ENCODE results near the gene PDGFC.

DNA sequence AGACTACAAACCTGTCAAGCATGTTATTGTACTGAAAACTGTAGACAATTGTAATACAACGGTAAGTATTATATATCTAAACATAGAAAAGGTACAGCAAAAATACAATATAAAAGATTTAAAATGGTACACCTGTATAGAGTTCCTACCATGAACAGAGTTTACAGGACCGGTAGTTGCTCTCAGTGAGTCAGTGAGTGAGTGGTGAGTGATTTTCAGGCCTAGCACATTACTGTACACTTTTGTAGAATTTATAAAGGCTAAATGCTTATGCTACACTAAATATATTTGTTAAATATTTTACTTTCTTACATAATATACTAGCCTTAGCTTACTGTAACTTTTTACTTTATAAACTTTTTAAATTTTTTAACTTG lies 37.4 kb downstream of the PDGFC start:
- TF ChIP-seq TBX3 (IDR thresholded peaks at IDR 0.05; ENCODE audit: borderline replicate concordance) (no peak), U2AF1 (optimal IDR thresholded peaks at IDR 0.05; ENCODE audit: low read depth, low read length) (no peak), KLF16 (CRISPR knock-in tag; IDR thresholded peaks at IDR 0.05) (no peak), ETV6 (CRISPR knock-in tag; conservative IDR thresholded peaks at IDR 0.05) (no peak), ZNF329 (CRISPR knock-in tag; IDR thresholded peaks at IDR 0.05; ENCODE audit: low read depth) (no peak), GLI4 (CRISPR knock-in tag; IDR thresholded peaks at IDR 0.05; ENCODE audit: borderline replicate concordance) (no peak), ZZZ3 (CRISPR knock-in tag; IDR thresholded peaks at IDR 0.05; ENCODE audit: borderline replicate concordance) (no peak), ZNF83 (CRISPR knock-in tag; IDR thresholded peaks at IDR 0.05; ENCODE audit: borderline replicate concordance) (no peak), JUNB (CRISPR knock-in tag; IDR thresholded peaks at IDR 0.05; ENCODE audit: borderline replicate concordance) (no peak), ETV5 (CRISPR knock-in tag; IDR thresholded peaks at IDR 0.05; ENCODE audit: borderline replicate concordance) (no peak)
- TF ChIP-seq, protein P1, sequence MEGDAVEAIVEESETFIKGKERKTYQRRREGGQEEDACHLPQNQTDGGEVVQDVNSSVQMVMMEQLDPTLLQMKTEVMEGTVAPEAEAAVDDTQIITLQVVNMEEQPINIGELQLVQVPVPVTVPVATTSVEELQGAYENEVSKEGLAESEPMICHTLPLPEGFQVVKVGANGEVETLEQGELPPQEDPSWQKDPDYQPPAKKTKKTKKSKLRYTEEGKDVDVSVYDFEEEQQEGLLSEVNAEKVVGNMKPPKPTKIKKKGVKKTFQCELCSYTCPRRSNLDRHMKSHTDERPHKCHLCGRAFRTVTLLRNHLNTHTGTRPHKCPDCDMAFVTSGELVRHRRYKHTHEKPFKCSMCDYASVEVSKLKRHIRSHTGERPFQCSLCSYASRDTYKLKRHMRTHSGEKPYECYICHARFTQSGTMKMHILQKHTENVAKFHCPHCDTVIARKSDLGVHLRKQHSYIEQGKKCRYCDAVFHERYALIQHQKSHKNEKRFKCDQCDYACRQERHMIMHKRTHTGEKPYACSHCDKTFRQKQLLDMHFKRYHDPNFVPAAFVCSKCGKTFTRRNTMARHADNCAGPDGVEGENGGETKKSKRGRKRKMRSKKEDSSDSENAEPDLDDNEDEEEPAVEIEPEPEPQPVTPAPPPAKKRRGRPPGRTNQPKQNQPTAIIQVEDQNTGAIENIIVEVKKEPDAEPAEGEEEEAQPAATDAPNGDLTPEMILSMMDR (CRISPR knock-in tag; IDR thresholded peaks at IDR 0.05), result no peak
- TF ChIP-seq, protein P2, sequence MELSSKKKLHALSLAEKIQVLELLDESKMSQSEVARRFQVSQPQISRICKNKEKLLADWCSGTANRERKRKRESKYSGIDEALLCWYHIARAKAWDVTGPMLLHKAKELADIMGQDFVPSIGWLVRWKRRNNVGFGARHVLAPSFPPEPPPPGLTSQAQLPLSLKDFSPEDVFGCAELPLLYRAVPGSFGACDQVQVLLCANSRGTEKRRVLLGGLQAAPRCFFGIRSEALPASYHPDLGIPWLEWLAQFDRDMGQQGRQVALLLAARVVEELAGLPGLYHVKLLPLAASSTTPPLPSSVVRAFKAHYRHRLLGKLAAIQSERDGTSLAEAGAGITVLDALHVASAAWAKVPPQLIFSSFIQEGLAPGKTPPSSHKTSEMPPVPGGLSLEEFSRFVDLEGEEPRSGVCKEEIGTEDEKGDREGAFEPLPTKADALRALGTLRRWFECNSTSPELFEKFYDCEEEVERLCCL (CRISPR knock-in tag; IDR thresholded peaks at IDR 0.05; ENCODE audit: borderline replicate concordance), result no peak
- TF ChIP-seq, protein P3, sequence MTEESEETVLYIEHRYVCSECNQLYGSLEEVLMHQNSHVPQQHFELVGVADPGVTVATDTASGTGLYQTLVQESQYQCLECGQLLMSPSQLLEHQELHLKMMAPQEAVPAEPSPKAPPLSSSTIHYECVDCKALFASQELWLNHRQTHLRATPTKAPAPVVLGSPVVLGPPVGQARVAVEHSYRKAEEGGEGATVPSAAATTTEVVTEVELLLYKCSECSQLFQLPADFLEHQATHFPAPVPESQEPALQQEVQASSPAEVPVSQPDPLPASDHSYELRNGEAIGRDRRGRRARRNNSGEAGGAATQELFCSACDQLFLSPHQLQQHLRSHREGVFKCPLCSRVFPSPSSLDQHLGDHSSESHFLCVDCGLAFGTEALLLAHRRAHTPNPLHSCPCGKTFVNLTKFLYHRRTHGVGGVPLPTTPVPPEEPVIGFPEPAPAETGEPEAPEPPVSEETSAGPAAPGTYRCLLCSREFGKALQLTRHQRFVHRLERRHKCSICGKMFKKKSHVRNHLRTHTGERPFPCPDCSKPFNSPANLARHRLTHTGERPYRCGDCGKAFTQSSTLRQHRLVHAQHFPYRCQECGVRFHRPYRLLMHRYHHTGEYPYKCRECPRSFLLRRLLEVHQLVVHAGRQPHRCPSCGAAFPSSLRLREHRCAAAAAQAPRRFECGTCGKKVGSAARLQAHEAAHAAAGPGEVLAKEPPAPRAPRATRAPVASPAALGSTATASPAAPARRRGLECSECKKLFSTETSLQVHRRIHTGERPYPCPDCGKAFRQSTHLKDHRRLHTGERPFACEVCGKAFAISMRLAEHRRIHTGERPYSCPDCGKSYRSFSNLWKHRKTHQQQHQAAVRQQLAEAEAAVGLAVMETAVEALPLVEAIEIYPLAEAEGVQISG (CRISPR knock-in tag; IDR thresholded peaks at IDR 0.05), result no peak
- TF ChIP-seq, protein P4, sequence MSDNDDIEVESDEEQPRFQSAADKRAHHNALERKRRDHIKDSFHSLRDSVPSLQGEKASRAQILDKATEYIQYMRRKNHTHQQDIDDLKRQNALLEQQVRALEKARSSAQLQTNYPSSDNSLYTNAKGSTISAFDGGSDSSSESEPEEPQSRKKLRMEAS (IDR thresholded peaks at IDR 0.05), result no peak

All from HepG2 (cell line).